Stimulated activated naive CD4-positive, alpha-beta T cell (primary cell): ENCODE results near the gene PLEKHF1.
A peak's percentile ranks its signal among the peaks of the same experiment; 100 is the strongest.

Experiments used
- DNase-seq, 6 experiments: peaks; one replicate each; lab custom pipeline; 2025; lab: John Stamatoyannopoulos, UW

The PLEKHF1 gene

DNA sequence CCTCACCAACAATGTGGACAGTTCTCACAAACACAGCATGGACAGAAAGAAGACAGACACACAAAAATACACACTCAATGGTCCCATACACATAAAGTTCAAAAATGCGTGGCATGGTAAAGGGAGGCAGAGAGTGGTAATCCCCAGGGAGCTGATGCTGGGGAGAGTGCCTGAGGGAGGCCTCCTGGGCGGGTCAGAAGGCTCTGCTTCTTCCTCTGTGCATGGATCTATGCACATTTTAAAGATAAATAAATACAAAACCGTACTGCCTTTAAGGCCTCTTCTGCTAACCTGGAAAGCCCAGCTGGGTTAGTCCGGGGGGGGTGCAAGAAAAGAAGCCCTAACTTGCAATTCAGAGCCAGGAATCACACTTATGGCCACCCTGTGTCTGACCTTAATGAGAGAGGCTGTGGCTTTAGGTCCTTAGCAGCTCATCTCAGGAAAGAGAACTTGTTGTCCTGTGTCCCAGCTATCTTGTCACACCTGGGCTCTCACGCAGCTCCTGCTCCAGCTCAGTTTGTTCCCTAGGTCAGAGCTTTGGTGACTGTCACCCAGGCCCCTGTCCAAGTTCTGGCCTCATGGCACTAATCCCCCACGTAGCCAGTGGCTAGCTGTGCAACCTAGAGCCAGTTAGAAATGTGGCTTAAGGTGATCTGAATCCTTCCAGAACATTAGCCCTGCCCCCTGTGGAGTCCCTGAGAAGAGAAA lies 30.7 kb upstream of the PLEKHF1 start:
- no peak for DNase-seq

DNA sequence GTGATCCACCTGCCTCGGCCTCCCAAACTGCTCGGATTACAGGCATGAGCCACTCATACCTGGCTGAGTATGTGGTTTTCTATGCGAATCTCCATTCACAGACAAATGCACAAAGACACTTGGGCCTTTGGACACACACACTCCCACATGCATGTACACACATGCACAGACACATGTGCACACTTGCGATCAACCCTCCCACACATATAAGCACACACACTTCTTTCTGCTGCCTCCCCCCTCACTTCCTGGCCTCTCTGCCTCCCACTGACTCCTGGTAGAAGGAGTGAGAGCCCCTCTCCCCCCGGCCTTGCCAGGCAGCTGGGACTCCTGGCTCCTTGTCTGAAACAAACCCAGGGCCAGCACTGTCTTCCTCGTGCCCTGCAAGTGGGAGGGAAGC lies 29.3 kb upstream of the PLEKHF1 start:
- DNase-seq = no peak

DNA sequence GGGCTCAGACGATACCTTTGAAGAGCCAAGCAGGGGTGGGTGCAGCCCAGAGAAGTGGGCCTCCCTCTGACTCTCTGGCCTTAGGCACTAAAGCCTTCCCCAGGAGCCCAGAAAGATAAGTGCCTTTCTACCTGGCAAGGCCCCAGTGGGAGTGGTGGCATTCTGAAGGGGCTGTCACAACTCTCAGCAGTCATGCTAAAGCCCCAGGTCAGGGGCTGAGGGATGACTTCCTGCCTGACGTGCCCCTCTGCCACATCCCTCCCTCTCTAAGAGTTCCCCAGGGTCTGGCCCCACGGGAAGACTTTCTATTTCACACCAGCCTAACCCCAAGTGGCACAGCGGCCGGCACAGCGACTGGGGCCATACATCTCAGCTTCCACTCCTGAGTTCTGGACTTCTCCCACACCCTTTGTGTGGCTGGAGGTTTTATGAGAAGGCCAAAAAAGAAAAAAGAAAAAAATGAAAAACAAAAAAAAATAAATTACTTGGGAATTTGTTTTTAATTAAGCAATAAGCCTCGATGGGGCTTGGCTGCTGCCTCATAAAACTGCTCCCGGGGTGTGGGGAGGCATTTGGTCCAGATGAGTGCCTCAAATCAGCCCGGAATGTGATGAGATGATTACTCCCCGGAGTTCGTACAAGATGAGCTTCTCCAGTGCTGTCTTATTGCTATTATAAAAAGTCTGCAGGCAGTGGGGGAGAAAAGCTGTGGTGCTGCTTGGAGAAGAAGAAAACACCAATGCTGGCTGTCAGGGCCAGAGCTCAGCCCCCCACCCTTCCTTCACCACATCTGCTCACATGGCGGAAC lies 28.5 kb upstream of the PLEKHF1 start:
- no peak for DNase-seq

- no peak for DNase-seq
Measured at GRCh38 chr19:29639086-29639485, 26.2 kb upstream of the PLEKHF1 start.

DNA sequence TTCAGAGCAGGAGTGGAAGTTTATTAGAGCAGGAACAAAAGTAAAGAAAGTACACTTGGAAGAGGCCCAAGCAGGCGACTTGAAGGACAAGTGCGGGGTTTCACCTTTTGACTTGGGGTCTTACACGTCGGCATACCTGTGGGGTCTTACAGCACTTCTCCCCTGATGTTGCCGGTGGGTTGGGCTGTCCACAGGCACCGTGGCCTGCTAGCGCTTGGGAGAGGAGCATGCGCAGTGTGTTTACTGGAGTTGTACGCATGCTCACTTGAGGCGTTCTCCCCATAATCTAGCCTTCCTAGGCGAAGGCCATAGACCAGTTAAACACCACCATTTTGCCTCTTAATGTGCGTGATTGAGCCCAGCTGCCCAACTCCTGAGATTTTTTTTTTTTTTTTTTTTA lies 25.0 kb upstream of the PLEKHF1 start:
- no peak for DNase-seq

DNA sequence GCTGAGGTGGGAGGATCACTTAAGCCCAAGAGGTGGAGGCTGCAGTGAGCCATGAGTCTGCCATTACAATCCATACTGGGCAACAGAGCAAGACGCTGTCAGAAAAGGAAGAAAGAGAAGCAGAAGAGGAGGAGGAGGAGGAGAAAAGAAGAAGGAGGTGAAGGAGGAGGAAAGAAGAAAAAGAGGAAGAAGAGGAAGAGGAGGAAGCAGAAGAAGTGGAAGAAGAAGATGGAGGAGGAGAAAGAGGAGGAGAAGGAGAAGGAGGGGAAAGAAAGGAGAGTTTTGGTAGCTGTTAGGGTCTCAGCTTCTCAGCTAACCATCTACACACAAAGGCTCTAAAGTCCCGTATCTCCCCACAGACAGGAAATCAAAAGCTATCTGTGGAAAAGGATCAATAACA lies 23.7 kb upstream of the PLEKHF1 start:
- DNase-seq = no peak

DNA sequence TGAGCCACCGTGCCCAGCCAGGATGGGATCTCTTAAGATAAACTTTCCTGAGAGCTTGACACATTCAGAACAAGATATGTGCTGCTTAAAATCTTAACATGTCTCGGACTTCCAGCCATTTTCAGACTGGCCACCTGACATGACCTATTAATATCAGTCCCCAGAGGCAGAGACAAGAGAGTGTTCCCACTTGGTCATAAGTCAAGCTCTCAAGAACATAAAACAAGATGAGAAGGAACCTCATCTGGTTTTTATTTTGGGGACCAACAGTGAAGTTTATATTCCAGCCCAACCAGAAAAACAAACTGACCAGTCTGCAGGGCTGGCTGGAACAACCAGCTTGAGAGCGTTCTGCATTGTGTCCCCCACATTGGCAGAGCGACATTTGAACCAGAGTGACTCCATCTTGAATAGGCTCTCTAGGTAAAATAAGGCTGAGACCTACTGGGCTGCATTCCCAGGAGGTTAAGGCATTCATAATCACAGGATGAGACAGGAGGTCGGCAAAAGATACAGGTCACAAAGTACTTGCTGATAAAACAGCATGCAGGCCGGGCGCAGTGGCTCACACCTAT lies 21.8 kb upstream of the PLEKHF1 start:
- DNase-seq = no peak

DNA sequence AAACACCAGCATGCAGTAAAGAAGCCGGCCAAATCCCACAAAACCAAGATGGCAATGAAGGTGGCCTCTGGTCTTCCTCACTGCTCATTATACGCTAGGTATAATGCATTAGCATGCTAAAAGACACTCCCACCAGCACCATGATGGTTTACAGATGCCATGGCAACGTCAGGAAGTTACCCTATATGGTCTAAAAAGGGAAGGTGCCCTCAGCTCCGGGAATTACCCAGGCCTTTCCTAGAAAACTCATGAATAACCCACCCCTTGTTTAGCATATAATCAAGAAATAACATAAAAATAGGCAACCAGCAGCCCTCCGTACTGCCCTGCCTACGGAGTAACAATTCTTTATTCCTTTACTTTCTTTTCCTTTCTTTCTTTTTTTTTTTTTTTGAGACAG lies 21.1 kb upstream of the PLEKHF1 start:
- DNase-seq = no peak

DNA sequence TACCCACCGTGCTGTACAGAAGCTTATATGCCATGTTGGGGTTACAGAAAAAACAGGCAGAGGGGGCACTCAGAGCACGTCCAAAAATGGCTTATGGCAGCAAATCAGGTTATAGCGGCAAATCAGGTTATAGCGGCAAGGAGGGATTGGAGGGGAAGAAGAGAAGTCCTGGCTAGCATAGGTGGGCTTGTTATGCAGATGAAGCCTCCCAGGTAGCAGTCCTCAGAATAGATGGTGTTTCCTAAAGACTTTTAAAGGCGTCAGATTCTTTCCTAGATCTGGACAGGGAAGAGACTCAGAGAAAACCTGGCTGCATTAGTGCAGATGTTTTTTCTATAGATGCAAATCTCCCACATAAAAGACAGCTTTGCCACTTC lies 19.8 kb upstream of the PLEKHF1 start:
- no peak for DNase-seq

DNA sequence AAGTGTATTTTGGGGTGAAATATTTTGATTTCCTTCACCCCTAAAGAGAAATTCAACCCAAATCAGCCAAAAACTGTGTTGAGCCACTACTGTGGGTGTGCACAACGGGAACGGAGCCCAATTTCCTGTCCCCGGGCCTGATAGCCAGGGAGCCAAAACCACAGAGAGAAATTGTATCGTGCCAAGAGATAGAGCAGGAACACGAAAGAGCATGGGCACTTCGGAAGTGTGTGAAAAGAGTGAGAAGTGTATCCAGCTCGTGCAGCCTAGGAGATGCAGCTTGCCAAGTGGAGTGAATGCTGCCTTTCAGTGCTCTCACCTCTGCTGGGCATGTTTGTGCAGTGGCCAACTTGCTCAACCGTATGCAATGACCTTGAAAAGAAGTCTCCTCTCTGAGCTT lies 19.4 kb upstream of the PLEKHF1 start:
- peak in 1 of 6 experiments; percentile 30 for DNase-seq

DNA sequence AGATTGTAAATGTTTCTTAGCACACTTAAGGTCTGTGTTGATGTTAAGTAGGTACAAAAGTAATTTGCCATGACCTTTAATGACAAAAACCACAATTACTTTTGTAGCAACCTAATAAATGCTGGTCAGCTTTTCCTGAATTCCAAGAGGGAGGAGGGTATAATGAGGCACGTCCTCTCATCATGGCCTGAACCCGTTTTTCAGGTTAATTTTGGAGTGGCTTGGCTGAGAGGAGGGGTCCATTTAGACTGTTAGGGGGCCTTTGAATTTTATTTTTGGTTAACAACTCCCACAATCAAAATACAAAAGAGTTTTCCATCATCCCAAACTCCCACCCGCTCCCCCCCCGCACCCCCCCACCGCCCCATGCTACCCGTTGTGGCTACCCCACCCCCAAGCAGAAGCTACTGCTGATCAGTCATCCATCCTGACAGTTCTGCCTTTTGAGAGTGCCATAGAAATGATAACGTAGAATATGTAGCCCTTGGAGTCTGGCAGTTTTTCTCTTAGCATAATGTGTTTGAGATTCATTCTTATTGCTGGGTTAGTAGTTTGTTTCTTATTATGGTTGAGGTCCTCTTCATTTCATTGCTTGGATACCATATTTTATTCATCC lies 14.4 kb upstream of the PLEKHF1 start:
- DNase-seq = no peak

DNA sequence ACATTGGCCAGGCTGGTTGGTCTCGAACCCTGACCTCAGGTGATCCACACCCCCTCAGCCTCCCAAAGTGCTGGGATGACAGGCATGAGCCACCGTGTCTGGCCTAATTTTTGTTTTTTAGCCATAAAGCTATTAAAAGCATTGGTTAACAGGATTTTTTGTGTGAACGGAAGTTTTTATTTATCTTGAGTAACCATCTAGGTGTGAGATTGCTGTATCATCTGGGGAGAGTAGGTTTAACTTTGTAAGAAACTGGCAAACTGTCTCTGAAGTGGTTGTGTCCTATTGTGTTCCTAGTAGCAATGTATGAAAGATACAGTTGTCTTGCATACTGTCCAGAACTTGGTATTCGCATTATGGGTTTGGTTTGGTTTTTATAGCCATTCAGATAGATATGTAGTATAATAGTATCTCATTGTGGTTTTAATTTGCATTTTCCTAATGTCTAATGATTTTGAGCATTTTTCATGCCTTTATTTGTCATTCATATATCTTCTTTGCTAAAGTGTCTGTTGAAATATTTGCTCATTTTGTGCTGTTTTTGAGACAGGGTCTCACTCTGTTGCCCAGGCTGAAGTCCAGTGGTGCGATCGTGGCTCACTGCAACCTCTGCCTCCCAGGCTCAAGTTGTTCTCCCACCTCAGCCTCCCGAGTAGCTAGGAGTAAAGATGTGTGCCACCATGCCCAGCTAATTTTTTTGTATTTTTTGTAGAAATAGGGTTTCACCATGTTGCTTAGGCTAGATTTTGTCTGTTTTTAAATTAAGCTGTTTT lies 13.5 kb upstream of the PLEKHF1 start:
- no peak for DNase-seq

- DNase-seq = no peak
Measured at GRCh38 chr19:29653398-29653797, 11.9 kb upstream of the PLEKHF1 start.

DNA sequence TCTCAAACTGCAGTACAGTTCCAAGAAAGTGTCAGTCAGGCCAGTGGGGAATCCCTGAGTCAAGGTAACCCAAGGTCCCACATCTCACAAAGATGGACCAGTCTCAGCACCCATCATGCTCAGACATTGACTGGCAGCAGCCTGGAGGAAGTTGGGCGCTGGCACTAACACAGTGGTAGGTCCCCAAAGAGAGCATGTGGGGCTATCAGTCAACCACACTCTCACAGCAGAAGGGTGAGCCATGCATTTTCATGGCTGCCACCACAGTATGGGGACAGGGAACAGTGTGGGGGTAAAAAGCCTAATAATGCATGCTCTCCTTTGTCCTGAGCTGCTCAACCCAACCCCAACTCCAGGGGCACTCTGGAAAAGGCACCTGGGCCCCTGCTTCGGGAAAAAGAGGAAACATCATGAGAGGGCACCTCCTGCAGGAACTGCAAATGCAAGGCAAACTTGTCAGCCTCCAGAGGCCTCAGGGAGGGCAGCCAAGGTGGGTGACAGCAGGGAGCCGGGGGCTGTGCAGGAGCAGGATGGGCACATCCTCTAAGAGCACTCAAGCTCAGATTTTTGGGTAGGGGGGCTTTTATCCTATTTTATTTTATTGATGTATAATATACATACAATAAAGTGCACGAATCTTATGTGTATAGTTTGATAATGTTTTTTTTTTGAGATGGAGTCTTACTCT lies 9.5 kb upstream of the PLEKHF1 start:
- no peak for DNase-seq

GRCh38 chr19:29658221-29658991 lies 6.9 kb upstream of the PLEKHF1 start:
- DNase-seq = no peak

GRCh38 chr19:29660835-29661234 lies 4.4 kb upstream of the PLEKHF1 start:
- DNase-seq = peak; percentile 21 to 72 (median 51)

DNA sequence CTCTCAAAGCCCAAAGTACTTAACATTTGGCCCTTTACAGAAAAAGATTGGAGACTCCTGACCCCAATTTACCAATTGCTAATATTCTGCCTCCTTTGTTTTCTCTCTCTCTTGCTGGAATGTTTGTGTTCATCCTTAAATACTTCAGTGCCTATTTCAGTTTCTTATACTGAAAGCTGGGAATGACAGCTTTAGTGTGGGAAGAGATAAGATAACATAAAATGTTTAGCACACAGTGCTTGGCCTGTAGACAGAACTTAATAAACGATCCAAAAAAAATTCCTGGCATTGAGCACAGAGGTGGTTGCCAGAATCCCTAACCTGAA lies 3.0 kb upstream of the PLEKHF1 start:
- DNase-seq = no peak

DNA sequence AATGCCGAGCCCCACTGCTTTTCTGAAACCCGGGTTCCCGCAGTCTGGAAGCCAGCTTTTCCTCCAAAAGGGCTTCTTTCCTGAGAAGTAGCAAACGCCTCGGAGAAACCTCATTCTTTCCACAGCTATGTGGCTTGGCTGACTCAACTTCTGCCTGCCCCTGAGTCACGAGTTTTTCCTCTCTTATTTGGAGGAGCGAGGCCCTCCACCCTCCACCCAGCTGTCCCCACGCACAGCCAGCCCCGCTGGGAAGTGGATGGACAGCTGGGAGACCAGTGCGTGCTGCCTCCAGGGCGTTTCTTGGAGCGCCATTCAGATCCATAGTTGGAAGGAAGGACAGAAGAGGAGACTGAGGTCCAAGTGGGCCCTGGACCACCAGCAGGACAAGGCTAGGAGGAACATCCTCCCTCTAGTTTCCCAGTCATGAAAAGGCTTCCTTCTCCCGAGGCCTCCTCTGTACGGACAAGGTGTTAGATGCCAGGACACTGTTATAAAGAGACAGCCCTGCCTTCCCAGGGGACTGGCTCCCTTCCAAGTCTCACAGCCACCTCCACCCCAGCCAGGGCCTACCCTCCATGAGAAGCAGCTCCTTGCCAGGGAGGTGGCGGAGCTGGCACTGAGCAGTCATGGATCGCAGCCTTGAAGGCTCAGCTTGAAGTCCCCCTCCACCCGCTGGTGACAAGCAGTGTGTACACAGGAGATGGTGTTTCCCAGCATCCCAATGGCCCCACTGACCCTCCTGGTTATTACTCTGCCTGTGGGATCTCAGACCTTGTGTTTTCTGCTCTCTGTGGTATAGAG lies 2.5 kb upstream of the PLEKHF1 start:
- no peak for DNase-seq

DNA sequence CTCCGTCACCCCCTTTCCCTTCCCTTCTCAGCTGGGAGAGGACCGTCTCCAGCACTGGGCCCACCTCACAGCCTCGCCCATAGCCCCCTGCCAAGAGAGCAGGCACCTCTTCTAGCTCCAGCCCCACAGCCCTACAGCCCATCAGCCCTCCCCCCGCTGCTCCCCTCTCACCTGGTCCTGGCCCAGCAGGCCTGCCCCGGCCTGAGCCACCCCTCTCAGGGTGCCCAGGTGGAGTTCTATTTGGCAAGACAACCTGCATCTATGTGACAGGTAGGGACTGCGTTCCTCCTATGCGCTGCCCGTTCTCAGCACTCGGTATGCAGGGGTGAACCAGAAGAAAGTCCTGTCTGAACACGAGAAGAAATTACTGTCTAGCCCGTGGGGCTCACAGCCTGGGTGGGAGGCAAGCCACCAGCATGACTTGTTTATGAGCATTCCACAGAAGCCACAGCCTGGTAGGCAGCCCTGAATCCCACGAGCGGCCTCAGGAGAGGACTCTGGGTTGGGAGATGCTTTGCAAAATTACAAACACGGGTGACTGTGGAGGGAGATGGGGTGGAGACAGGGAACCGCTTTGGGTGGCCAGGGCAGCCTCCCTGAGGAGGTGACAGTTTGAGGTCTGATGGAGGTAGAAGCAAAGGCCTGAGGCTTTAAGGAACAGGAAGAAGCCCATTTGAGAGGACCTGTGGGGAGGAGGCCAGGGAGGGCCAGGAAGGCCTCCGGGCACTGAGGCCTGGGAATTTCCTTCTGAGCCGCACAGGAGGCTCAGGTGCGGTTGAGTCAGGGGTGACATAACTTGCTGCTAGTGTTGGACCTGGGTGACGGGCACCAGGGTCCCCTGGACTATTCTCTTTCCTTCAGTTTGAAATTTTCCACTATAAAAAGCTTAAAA lies 1.2 kb upstream of the PLEKHF1 start:
- peak in 1 of 6 experiments; percentile 15 for DNase-seq
